Panc1 (cell line): Measurements from ENCODE around the gene POLRMT. TPM values are rescaled to one million over a fixed set of nuclear protein-coding genes. Genes with fewer than 3 reads are reported as not detected.
"Not testable (repeated sequence)": the region's sequence is repeated elsewhere in the genome, so short reads cannot be mapped to it uniquely, and the experiment has no call there.

Experiments used
- ATAC-seq: fragments of 200-7000 bp; cut with Tn5 transposase; 2 replicates; pipeline ENCODE4 v1.9.1; 2020; ENCODE audit warnings: mild to moderate bottlenecking, moderate library complexity
- BruUV-seq: library from RNA; stranded (reverse); fragments of 400-500 nt; replicated peaks from 2 replicates; lab custom pipeline; 2021; lab: Mats Ljungman, UMichigan
- CTCF ChIA-PET: fragments of 300-600 bp; sonication (Branson Sonifier 250); formaldehyde crosslinking; loops from one replicate; lab custom pipeline; 2022; ENCODE audit warnings: antibody characterized with exemption; lab: Charles Lee
- POLR2A ChIA-PET: fragments of 300-600 bp; sonication (Branson Sonifier 250); formaldehyde crosslinking; loops from one replicate; lab custom pipeline; 2022; ENCODE audit warnings: antibody characterized with exemption; lab: Charles Lee
- DNase-seq: peaks from one replicate; pipeline ENCODE4 v3.0.0-alpha.2; 2010; ENCODE audit warnings: low read depth, low spot score
- H3K27ac ChIP-seq: 2 replicates; pipeline ENCODE4 v1.5.1; 2011; ENCODE audit warnings: mild to moderate bottlenecking, low read length, inconsistent platforms
- H3K27me3 ChIP-seq: fragments of 200-500 bp; sonication (Bioruptor generic); 2 replicates; pipeline ENCODE4 v1.6.0; 2014; ENCODE audit warnings: low read length, inconsistent platforms; ENCODE audit not compliant: control insufficient read depth, insufficient read depth
- H3K36me3 ChIP-seq: fragments of 200-500 bp; sonication (Bioruptor generic); 2 replicates; pipeline ENCODE4 v1.5.1; 2014; ENCODE audit warnings: inconsistent platforms, mild to moderate bottlenecking, low read length, moderate library complexity; ENCODE audit not compliant: control insufficient read depth, insufficient read depth
- H3K4me1 ChIP-seq: 2 replicates; pipeline ENCODE4 v1.5.1; 2011; ENCODE audit warnings: inconsistent platforms, mild to moderate bottlenecking, low read length, moderate library complexity; ENCODE audit not compliant: control insufficient read depth, insufficient read depth
- H3K4me3 ChIP-seq, 2 experiments: 2 replicates each; pipeline ENCODE4 v1.5.1; 2011 to 2012; ENCODE audit warnings: low read depth in 2 of 2, low read length in 2 of 2, mild to moderate bottlenecking in 2 of 2, inconsistent platforms in 1 of 2, moderate library complexity in 1 of 2
- H3K9me3 ChIP-seq: fragments of 200-500 bp; sonication (Bioruptor generic); 2 replicates; pipeline ENCODE4 v1.5.1; 2014; ENCODE audit warnings: low read depth, mild to moderate bottlenecking, inconsistent platforms, low read length, moderate library complexity; ENCODE audit not compliant: control insufficient read depth, insufficient read depth
- POLR2AphosphoS5 ChIP-seq: IDR thresholded peaks from 2 replicates; pipeline ENCODE4 v1.6.1; 2012; ENCODE audit warnings: mild to moderate bottlenecking, low read depth, low read length, moderate library complexity
- REST ChIP-seq, 2 experiments: IDR thresholded peaks; 2 replicates each; pipeline ENCODE4 v1.6.1; 2011 to 2012; ENCODE audit warnings: low read depth in 2 of 2, control low read depth in 1 of 2, low read length in 1 of 2, mild to moderate bottlenecking in 1 of 2, moderate library complexity in 1 of 2; ENCODE audit not compliant: insufficient read depth in 1 of 2
- SIN3A ChIP-seq: IDR thresholded peaks from 2 replicates; pipeline ENCODE4 v1.6.1; 2012; ENCODE audit warnings: low read depth, mild to moderate bottlenecking, low read length, moderate library complexity, borderline replicate concordance; ENCODE audit not compliant: insufficient read depth
- TCF7L2 ChIP-seq: IDR thresholded peaks from 2 replicates; pipeline ENCODE4 v1.6.1; 2011; ENCODE audit warnings: mild to moderate bottlenecking, low read depth, low read length, inconsistent platforms
- in situ Hi-C: cut with HindIII; loops from 2 replicates; pipeline ENCODE4 v1.10.0; 2016; ENCODE audit warnings: low sequenced_read_pairs, low pct_unique_long_range_greater_than_20kb
- intact Hi-C: fragments of 100-400 bp; cut with micrococcal nuclease; formaldehyde crosslinking; loops from one replicate; pipeline ENCODE4 v1.10.0; 2022; ENCODE audit not compliant: unreplicated experiment
- total RNA-seq: library from RNA; stranded (reverse); gene quantifications from one replicate; pipeline ENCODE4 v1.2.1, GENCODE V29; 2021; ENCODE audit not compliant: unreplicated experiment
- TF ChIP-seq, protein P1 (sequence below): fragments of 450-650 bp; IDR thresholded peaks from 2 replicates; pipeline ENCODE4 v1.5.1; 2017; ENCODE audit warnings: mild to moderate bottlenecking

The POLRMT gene
- total RNA-seq, 1 experiment from 2014 or later, result 56.0 TPM

GRCh38 chr19:621819-622218 is 11.5 kb downstream of the POLRMT start:
- POLR2A ChIA-PET, result no interaction called here
- Histone ChIP-seq H3K4me3 (no peak overlapping the region), H3K4me1 (no peaks in the 10 kb centered on the region; the same call in 1 of the 2 replicates), H3K27ac (no peak overlapping the region), H3K27me3 (no peaks in the 10 kb centered on the region), H3K36me3 (no peaks in the 10 kb centered on the region), H3K9me3 (no peaks in the 10 kb centered on the region)
- intact Hi-C loops, result no loop called here
- DNase-seq, result no peak
- no TSS peak for BruUV-seq
- TF ChIP-seq SIN3A, result no peak
- no peak for TF ChIP-seq POLR2AphosphoS5
- no peak for TF ChIP-seq TCF7L2
- TF ChIP-seq, protein P1, sequence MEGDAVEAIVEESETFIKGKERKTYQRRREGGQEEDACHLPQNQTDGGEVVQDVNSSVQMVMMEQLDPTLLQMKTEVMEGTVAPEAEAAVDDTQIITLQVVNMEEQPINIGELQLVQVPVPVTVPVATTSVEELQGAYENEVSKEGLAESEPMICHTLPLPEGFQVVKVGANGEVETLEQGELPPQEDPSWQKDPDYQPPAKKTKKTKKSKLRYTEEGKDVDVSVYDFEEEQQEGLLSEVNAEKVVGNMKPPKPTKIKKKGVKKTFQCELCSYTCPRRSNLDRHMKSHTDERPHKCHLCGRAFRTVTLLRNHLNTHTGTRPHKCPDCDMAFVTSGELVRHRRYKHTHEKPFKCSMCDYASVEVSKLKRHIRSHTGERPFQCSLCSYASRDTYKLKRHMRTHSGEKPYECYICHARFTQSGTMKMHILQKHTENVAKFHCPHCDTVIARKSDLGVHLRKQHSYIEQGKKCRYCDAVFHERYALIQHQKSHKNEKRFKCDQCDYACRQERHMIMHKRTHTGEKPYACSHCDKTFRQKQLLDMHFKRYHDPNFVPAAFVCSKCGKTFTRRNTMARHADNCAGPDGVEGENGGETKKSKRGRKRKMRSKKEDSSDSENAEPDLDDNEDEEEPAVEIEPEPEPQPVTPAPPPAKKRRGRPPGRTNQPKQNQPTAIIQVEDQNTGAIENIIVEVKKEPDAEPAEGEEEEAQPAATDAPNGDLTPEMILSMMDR, result no peak
- TF ChIP-seq REST (IDR thresholded peaks at IDR 0.05; ENCODE audit: insufficient read depth in 1 of 2, low read depth in 2 of 2, low read length in 1 of 2), result no peak
- no peak for ATAC-seq
- in situ Hi-C loops, result no loop called here
- CTCF ChIA-PET, result no interaction called here

- H3K4me1 ChIP-seq, POLR2A ChIA-PET, BruUV-seq, intact Hi-C loops, H3K36me3 ChIP-seq, ATAC-seq, in situ Hi-C loops, CTCF ChIA-PET, H3K27ac ChIP-seq, H3K4me3 ChIP-seq, H3K9me3 ChIP-seq, DNase-seq, H3K27me3 ChIP-seq: not testable (repeated sequence)
Measured at GRCh38 chr19:621191-621590, 12.1 kb downstream of the POLRMT start.

- POLR2A ChIA-PET, result no interaction called here
- in situ Hi-C loops, result no loop called here
- DNase-seq (no peak), ATAC-seq (no peak)
- Histone ChIP-seq H3K4me1 (no peaks in the 10 kb centered on the region; the same call in 1 of the 2 replicates), H3K27ac (no peak overlapping the region), H3K36me3 (no peaks in the 10 kb centered on the region), H3K4me3 (no peak overlapping the region), H3K9me3 (no peaks in the 10 kb centered on the region), H3K27me3 (no peaks in the 10 kb centered on the region)
- intact Hi-C loops, result no loop called here
- CTCF ChIA-PET, result no interaction called here
- no TSS peak for BruUV-seq
- TF ChIP-seq SIN3A (no peak), POLR2AphosphoS5 (no peak), REST (IDR thresholded peaks at IDR 0.05; ENCODE audit: insufficient read depth in 1 of 2, low read depth in 2 of 2, low read length in 1 of 2) (no peak), TCF7L2 (no peak)
Measured at GRCh38 chr19:620166-620862, 13.0 kb downstream of the POLRMT start.
